ENCODE results near the gene ZNF804A.

- TF ChIP-seq FOXM1 (IDR thresholded peaks at IDR 0.05; ENCODE audit: borderline replicate concordance) (no peak), TARDBP (IDR thresholded peaks at IDR 0.05) (no peak), NFRKB (IDR thresholded peaks at IDR 0.05) (no peak)
These were observed 158.6 kb downstream of the ZNF804A start for GRCh38 chr2:184756885-184757284.

All from HEK293T (cell line).